ENCODE data around the gene TCP1. TPM values are rescaled to one million over a fixed set of nuclear protein-coding genes. Genes with fewer than 3 reads are reported as not detected.

TCP1 gene
- total and polyA plus RNA-seq, 2 experiments from 2014 or later = 130 to 166 TPM

GRCh38 chr6:159821122-159821521, 31.7 kb upstream of the TCP1 start:
- Histone ChIP-seq H4K20me1 (ENCODE audit: insufficient read depth, poor library complexity, severe bottlenecking) (no peaks in the 10 kb centered on the region), H3K4me2 (no peak overlapping the region), H3K79me2 (no peaks in the 10 kb centered on the region), H3K27me3 (no peaks in the 10 kb centered on the region), H3K9me2 (replicated peaks; ENCODE audit: insufficient read depth) (no peaks in the 10 kb centered on the region), H3K4me3 (no peak overlapping the region), H3K36me3 (replicated peaks; ENCODE audit: insufficient read depth, low read depth) (no peaks in the 10 kb centered on the region), H3K4me1 (ENCODE audit: insufficient read depth) (no peaks in the 10 kb centered on the region), H2AFZ (no peak overlapping the region), H3K27ac (no peak overlapping the region), H3K9me3 (ENCODE audit: low read depth) (no peaks in the 10 kb centered on the region)
- no peak for DNase-seq (ENCODE audit: low spot score)
- no peak for TF ChIP-seq EZH2phosphoT487 (IDR thresholded peaks at IDR 0.05; ENCODE audit: low read depth, severe bottlenecking, unreplicated experiment)
- no peak for TF ChIP-seq EZH2 (IDR thresholded peaks at IDR 0.05; ENCODE audit: borderline replicate concordance)
- TF ChIP-seq CTCF (IDR thresholded peaks at IDR 0.05; ENCODE audit: poor library complexity) = no peak
- WGBS (ENCODE audit: low lambda C conversion rate, missing lambda C conversion rate) = 95% methylated on average over 11 of the region's 11 CpGs

- H3K9me2 ChIP-seq (replicated peaks; ENCODE audit: insufficient read depth) = no peaks in the 10 kb centered on the region
- no peaks in the 10 kb centered on the region for H3K9me3 ChIP-seq (ENCODE audit: low read depth)
- TF ChIP-seq EZH2phosphoT487 (IDR thresholded peaks at IDR 0.05; ENCODE audit: low read depth, severe bottlenecking, unreplicated experiment) = no peak
- TF ChIP-seq EZH2 (IDR thresholded peaks at IDR 0.05; ENCODE audit: borderline replicate concordance) = no peak
- no peak for TF ChIP-seq CTCF (IDR thresholded peaks at IDR 0.05; ENCODE audit: poor library complexity)
- no peaks in the 10 kb centered on the region for H3K27me3 ChIP-seq
- no peak overlapping the region for H3K4me3 ChIP-seq
- no peak overlapping the region for H2AFZ ChIP-seq
- no peak for DNase-seq (ENCODE audit: low spot score)
- no peak overlapping the region for H3K27ac ChIP-seq
- H3K4me1 ChIP-seq (ENCODE audit: insufficient read depth) = no peaks in the 10 kb centered on the region
- H3K79me2 ChIP-seq = no peaks in the 10 kb centered on the region
- 68% methylated on average over 28 of the region's 28 CpGs for WGBS (ENCODE audit: low lambda C conversion rate, missing lambda C conversion rate)
- H4K20me1 ChIP-seq (ENCODE audit: insufficient read depth, poor library complexity, severe bottlenecking) = no peaks in the 10 kb centered on the region
- H3K36me3 ChIP-seq (replicated peaks; ENCODE audit: insufficient read depth, low read depth) = no peaks in the 10 kb centered on the region
- H3K4me2 ChIP-seq = no peak overlapping the region
These were observed 30.7 kb upstream of the TCP1 start for GRCh38 chr6:159819932-159820640.

- no peak for DNase-seq (ENCODE audit: low spot score)
- no peaks in the 10 kb centered on the region for H3K9me2 ChIP-seq (replicated peaks; ENCODE audit: insufficient read depth)
- no peak overlapping the region for H3K27ac ChIP-seq
- no peaks in the 10 kb centered on the region for H3K9me3 ChIP-seq (ENCODE audit: low read depth)
- no peaks in the 10 kb centered on the region for H3K36me3 ChIP-seq (replicated peaks; ENCODE audit: insufficient read depth, low read depth)
- H3K27me3 ChIP-seq = no peaks in the 10 kb centered on the region
- H3K4me1 ChIP-seq (ENCODE audit: insufficient read depth) = no peaks in the 10 kb centered on the region
- H3K4me3 ChIP-seq = no peak overlapping the region
- H4K20me1 ChIP-seq (ENCODE audit: insufficient read depth, poor library complexity, severe bottlenecking) = no peaks in the 10 kb centered on the region
- WGBS (ENCODE audit: low lambda C conversion rate, missing lambda C conversion rate) = 92% methylated on average over 16 of the region's 16 CpGs
- no peak overlapping the region for H3K4me2 ChIP-seq
- no peak for TF ChIP-seq CTCF (IDR thresholded peaks at IDR 0.05; ENCODE audit: poor library complexity)
- no peak for TF ChIP-seq EZH2phosphoT487 (IDR thresholded peaks at IDR 0.05; ENCODE audit: low read depth, severe bottlenecking, unreplicated experiment)
- no peak for TF ChIP-seq EZH2 (IDR thresholded peaks at IDR 0.05; ENCODE audit: borderline replicate concordance)
- H3K79me2 ChIP-seq = no peaks in the 10 kb centered on the region
- no peak overlapping the region for H2AFZ ChIP-seq
These were observed 29.7 kb upstream of the TCP1 start for GRCh38 chr6:159819098-159819497.

All from hepatocyte (in vitro differentiated cells).